ENCODE measurements around the gene RAF1.
"Not testable (repeated sequence)": the region's sequence is repeated elsewhere in the genome, so short reads cannot be mapped to it uniquely, and the experiment has no call there.

Gene RAF1

GRCh38 chr3:12675115-12675810 lies 11.3 kb upstream of the RAF1 start:
- no peak for DNase-seq (ENCODE audit: low spot score)

GRCh38 chr3:12673956-12674736 lies 10.2 kb upstream of the RAF1 start:
- not testable (repeated sequence) for DNase-seq (ENCODE audit: low spot score)

GRCh38 chr3:12671120-12671450 lies 7.2 kb upstream of the RAF1 start:
- no peak for DNase-seq (ENCODE audit: low spot score)

GRCh38 chr3:12670365-12671119 lies 6.6 kb upstream of the RAF1 start:
- DNase-seq (ENCODE audit: low spot score), result no peak

GRCh38 chr3:12663401-12663935 lies 449 bp downstream of the RAF1 start:
- peak; percentile 45 for DNase-seq (ENCODE audit: low spot score)

- DNase-seq (ENCODE audit: low spot score), result peak; percentile 34
These were observed 1.1 kb downstream of the RAF1 start for GRCh38 chr3:12662593-12663400.

GRCh38 chr3:12661926-12662592 lies 1.9 kb downstream of the RAF1 start:
- no peak for DNase-seq (ENCODE audit: low spot score)

GRCh38 chr3:12661375-12661774 lies 2.5 kb downstream of the RAF1 start:
- DNase-seq (ENCODE audit: low spot score), result not testable (repeated sequence)

GRCh38 chr3:12660196-12660595 lies 3.7 kb downstream of the RAF1 start:
- DNase-seq (ENCODE audit: low spot score), result no peak

GRCh38 chr3:12659316-12660015 lies 4.5 kb downstream of the RAF1 start:
- DNase-seq (ENCODE audit: low spot score), result no peak

GRCh38 chr3:12658593-12659058 lies 5.3 kb downstream of the RAF1 start:
- DNase-seq (ENCODE audit: low spot score), result peak; percentile 72

GRCh38 chr3:12656850-12657249 lies 7.1 kb downstream of the RAF1 start:
- DNase-seq (ENCODE audit: low spot score), result no peak

GRCh38 chr3:12656193-12656592 lies 7.7 kb downstream of the RAF1 start:
- DNase-seq (ENCODE audit: low spot score), result no peak

- DNase-seq (ENCODE audit: low spot score), result no peak
These were observed 8.2 kb downstream of the RAF1 start for GRCh38 chr3:12655701-12656100.

GRCh38 chr3:12653747-12654146 lies 10.2 kb downstream of the RAF1 start:
- DNase-seq (ENCODE audit: low spot score), result no peak

GRCh38 chr3:12648384-12648959 lies 15.4 kb downstream of the RAF1 start:
- DNase-seq (ENCODE audit: low spot score), result no peak

GRCh38 chr3:12644331-12644937 lies 19.5 kb downstream of the RAF1 start:
- peak; percentile 53 for DNase-seq (ENCODE audit: low spot score)

- DNase-seq (ENCODE audit: low spot score), result no peak
These were observed 20.2 kb downstream of the RAF1 start for GRCh38 chr3:12643724-12644123.

- DNase-seq (ENCODE audit: low spot score), result no peak
These were observed 20.9 kb downstream of the RAF1 start for GRCh38 chr3:12643010-12643380.

GRCh38 chr3:12640853-12641252 lies 23.1 kb downstream of the RAF1 start:
- not testable (repeated sequence) for DNase-seq (ENCODE audit: low spot score)

Data from AG08396 (cell line).